WTC11 (cell line): ENCODE data around the gene TRIM7. TPM values are rescaled to one million over a fixed set of nuclear protein-coding genes. Genes with fewer than 3 reads are reported as not detected.
A peak's percentile ranks its signal among the peaks of the same experiment; 100 is the strongest.
"Not testable (repeated sequence)": the region's sequence is repeated elsewhere in the genome, so short reads cannot be mapped to it uniquely, and the experiment has no call there.

Experiments used
- ATAC-seq: fragments of 200-7000 bp; cut with Tn5 transposase; 2 replicates; pipeline ENCODE4 v1.10.0; 2021; ENCODE audit warnings: mild to moderate bottlenecking, moderate library complexity
- CTCF ChIA-PET: fragments of 300-600 bp; sonication (Branson Sonifier 250); formaldehyde crosslinking; loops from one replicate; lab custom pipeline; 2021; ENCODE audit warnings: antibody characterized with exemption; lab: Charles Lee
- POLR2A ChIA-PET: fragments of 350-600 bp; sonication (Branson Sonifier 250); formaldehyde crosslinking; loops from one replicate; lab custom pipeline; 2021; ENCODE audit warnings: antibody characterized with exemption; lab: Charles Lee
- DNase-seq: peaks from one replicate; pipeline ENCODE4 v3.0.0; 2021; ENCODE audit warnings: low spot score
- H3K27ac Mint-ChIP-seq: 2 replicates; pipeline ENCODE4 v1.8.0; 2021; ENCODE audit warnings: mixed read lengths
- H3K27me3 Mint-ChIP-seq: 2 replicates; pipeline ENCODE4 v1.8.0; 2021; ENCODE audit warnings: low read depth, mild to moderate bottlenecking, moderate library complexity, mixed read lengths
- H3K36me3 Mint-ChIP-seq: 2 replicates; pipeline ENCODE4 v1.8.0; 2021; ENCODE audit warnings: mixed read lengths
- H3K4me1 Mint-ChIP-seq: 2 replicates; pipeline ENCODE4 v1.8.0; 2022; ENCODE audit warnings: mixed read lengths
- H3K4me3 Mint-ChIP-seq: 2 replicates; pipeline ENCODE4 v1.8.0; 2021; ENCODE audit warnings: mild to moderate bottlenecking, moderate library complexity, mixed read lengths
- H3K9me3 Mint-ChIP-seq: 2 replicates; pipeline ENCODE4 v1.8.0; 2021; ENCODE audit warnings: mixed read lengths
- ARID4B ChIP-seq: sonication (generic); formaldehyde crosslinking; IDR thresholded peaks from 2 replicates; pipeline ENCODE4 v1.8.0; 2023; ENCODE audit warnings: missing genetic modification reagents, mild to moderate bottlenecking, borderline replicate concordance
- ATF1 ChIP-seq: sonication (generic); formaldehyde crosslinking; IDR thresholded peaks from 2 replicates; pipeline ENCODE4 v1.8.1; 2023; ENCODE audit warnings: mild to moderate bottlenecking, moderate library complexity, missing genetic modification reagents
- ATF6 ChIP-seq: sonication (generic); formaldehyde crosslinking; IDR thresholded peaks from 2 replicates; pipeline ENCODE4 v1.8.1; 2023; ENCODE audit warnings: mild to moderate bottlenecking, missing genetic modification reagents
- E2F1 ChIP-seq: sonication (generic); formaldehyde crosslinking; IDR thresholded peaks from 2 replicates; pipeline ENCODE4 v1.8.0; 2022; ENCODE audit warnings: mild to moderate bottlenecking, missing genetic modification reagents
- E2F5 ChIP-seq: sonication (generic); formaldehyde crosslinking; IDR thresholded peaks from 2 replicates; pipeline ENCODE4 v1.8.1; 2022; ENCODE audit warnings: mild to moderate bottlenecking, moderate library complexity, missing genetic modification reagents
- IRF2 ChIP-seq: sonication (generic); formaldehyde crosslinking; IDR thresholded peaks from 2 replicates; pipeline ENCODE4 v1.8.0; 2022; ENCODE audit warnings: low read depth, missing genetic modification reagents, borderline replicate concordance
- JUN ChIP-seq: sonication (generic); formaldehyde crosslinking; IDR thresholded peaks from 2 replicates; pipeline ENCODE4 v1.8.0; 2023; ENCODE audit warnings: mild to moderate bottlenecking, missing genetic modification reagents
- KAT7 ChIP-seq: sonication (generic); formaldehyde crosslinking; IDR thresholded peaks from 2 replicates; pipeline ENCODE4 v1.8.1; 2023; ENCODE audit warnings: missing genetic modification reagents, mild to moderate bottlenecking, borderline replicate concordance
- MAX ChIP-seq: sonication (generic); formaldehyde crosslinking; IDR thresholded peaks from 2 replicates; pipeline ENCODE4 v1.8.0; 2022; ENCODE audit warnings: mild to moderate bottlenecking, missing genetic modification reagents
- NFYB ChIP-seq: sonication (generic); formaldehyde crosslinking; conservative IDR thresholded peaks from 2 replicates; pipeline ENCODE4 v1.8.0; 2022; ENCODE audit warnings: low read depth, missing genetic modification reagents
- ZNF671 ChIP-seq: fragments of 250-450 bp; sonication (Bioruptor Pico); IDR thresholded peaks from 2 replicates; pipeline ENCODE4 v1.8.0; 2021; ENCODE audit warnings: mild to moderate bottlenecking
- total RNA-seq: library from RNA; stranded (reverse); gene quantifications from 3 replicates; pipeline ENCODE4 v1.2.3, GENCODE V29; 2021

TRIM7 gene
- total RNA-seq, 1 experiment from 2014 or later, result 1.4 TPM

- TF ChIP-seq ARID4B (CRISPR knock-in tag), result no peak
- TF ChIP-seq ATF6 (CRISPR knock-in tag), result no peak
- TF ChIP-seq ZNF671 (CRISPR knock-in tag), result no peak
- TF ChIP-seq NFYB (CRISPR knock-in tag), result no peak
- TF ChIP-seq E2F5 (CRISPR knock-in tag), result no peak
- TF ChIP-seq ATF1 (CRISPR knock-in tag), result no peak
These were observed 34.0 kb downstream of the TRIM7 start (continued) for GRCh38 chr5:181170996-181171395.

GRCh38 chr5:181170237-181170825 lies 34.7 kb downstream of the TRIM7 start:
- peaks cover 62% of the 10 kb centered on the region for H3K27me3 Mint-ChIP-seq
- POLR2A ChIA-PET, result no interaction called here
- H3K4me3 Mint-ChIP-seq, result peak overlapping the region; percentile 84
- H3K4me1 Mint-ChIP-seq, result peaks cover 25% of the 10 kb centered on the region
- no peaks in the 10 kb centered on the region for H3K9me3 Mint-ChIP-seq
- CTCF ChIA-PET, result interaction anchor here (0.7 to 5.6 kb wide), 8 partner anchors 10 to 386 kb away, joined by 3 to 44 read pairs (median 3); no protein-coding TSS in a partner anchor
- H3K27ac Mint-ChIP-seq, result no peak overlapping the region
- DNase-seq (peak; percentile 64), ATAC-seq (peak; percentile 0; the same call in 1 of the 2 replicates)
- no peaks in the 10 kb centered on the region for H3K36me3 Mint-ChIP-seq
- TF ChIP-seq E2F1 (0 out of 2 replicates have a peak, but pooled peaks have one; percentile 14), IRF2 (CRISPR knock-in tag) (no peak), KAT7 (CRISPR knock-in tag) (no peak)
- TF ChIP-seq, all 79 proteins: peak for 1

- Mint-ChIP-seq H3K4me3 (peak overlapping the region; percentile 84), H3K4me1 (peaks cover 25% of the 10 kb centered on the region), H3K27me3 (peaks cover 61% of the 10 kb centered on the region)
- H3K36me3 Mint-ChIP-seq, H3K9me3 Mint-ChIP-seq, H3K27ac Mint-ChIP-seq, POLR2A ChIA-PET: not testable (repeated sequence)
- CTCF ChIA-PET, result interaction anchor here (0.7 to 2.7 kb wide), 12 partner anchors 10 to 380 kb away, joined by 3 to 19 read pairs (median 4); no protein-coding TSS in a partner anchor
- DNase-seq, result peak; percentile 93
- ATAC-seq, result peak; percentile 58
- TF ChIP-seq MAX (CRISPR knock-in tag) (peak; percentile 57; the same call in 1 of the 2 replicates), E2F1 (0 out of 2 replicates have a peak, but pooled peaks have one; percentile 20), NFYB (CRISPR knock-in tag) (0 out of 2 replicates have a peak, but pooled peaks have one; percentile 9), JUN (CRISPR knock-in tag) (0 out of 2 replicates have a peak, but pooled peaks have one; percentile 21), ARID4B (CRISPR knock-in tag) (peak; percentile 36; the same call in 1 of the 2 replicates)
These were observed 35.3 kb downstream of the TRIM7 start for GRCh38 chr5:181169459-181170236.
